HUDEP-2 (cell line): ENCODE results near the gene ITIH4.

Source experiments
- DNase-seq, 76 experiments: peaks; one replicate each; lab custom pipeline; 2025; ENCODE audit not compliant: unreplicated experiment in 76 of 76; lab: John Stamatoyannopoulos, UW

ITIH4 gene

DNA sequence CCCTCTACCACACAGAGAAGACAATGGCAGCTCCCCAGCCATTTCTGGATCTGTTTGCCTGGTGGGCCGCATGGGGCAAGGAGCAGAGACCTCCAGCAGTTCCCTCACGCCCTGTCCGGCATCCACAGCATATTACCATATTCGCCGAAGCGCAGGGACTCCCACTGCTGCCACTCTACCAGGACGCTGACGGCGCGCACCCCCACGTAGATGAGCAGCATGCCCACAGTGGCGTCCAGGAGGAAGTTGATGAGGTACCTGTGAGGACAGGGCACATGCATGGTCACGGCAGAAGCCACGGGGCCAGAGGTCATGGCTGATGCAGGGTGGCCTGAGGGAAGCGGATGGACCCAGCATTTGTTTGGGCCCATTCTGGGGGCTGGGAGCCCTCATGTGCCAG is 19.2 kb upstream of the ITIH4 start:
- DNase-seq, result no peak

GRCh38 chr3:52848617-52849016 is 18.1 kb upstream of the ITIH4 start:
- peak in 2 of 76 experiments; percentile 9 to 10 for DNase-seq

DNA sequence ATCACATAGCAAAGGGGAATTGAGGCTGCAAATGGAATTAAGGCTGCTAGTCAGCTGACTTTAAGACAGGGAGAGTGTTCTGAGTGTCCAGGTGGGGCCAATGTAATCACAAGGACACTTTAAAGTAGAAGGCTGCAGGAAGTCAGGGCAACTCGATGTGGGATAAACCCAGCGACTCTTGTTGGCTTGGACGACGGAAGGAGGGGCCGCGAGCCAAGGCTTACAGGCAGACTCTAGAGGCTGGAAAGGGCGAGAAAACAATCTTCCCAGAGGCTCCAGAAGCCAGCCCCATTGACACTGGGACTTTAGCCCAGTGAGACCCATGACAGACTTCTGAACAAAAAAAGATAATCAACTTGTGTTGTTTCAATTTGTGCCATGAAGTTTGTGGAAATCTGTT is 17.3 kb upstream of the ITIH4 start:
- no peak for DNase-seq

DNA sequence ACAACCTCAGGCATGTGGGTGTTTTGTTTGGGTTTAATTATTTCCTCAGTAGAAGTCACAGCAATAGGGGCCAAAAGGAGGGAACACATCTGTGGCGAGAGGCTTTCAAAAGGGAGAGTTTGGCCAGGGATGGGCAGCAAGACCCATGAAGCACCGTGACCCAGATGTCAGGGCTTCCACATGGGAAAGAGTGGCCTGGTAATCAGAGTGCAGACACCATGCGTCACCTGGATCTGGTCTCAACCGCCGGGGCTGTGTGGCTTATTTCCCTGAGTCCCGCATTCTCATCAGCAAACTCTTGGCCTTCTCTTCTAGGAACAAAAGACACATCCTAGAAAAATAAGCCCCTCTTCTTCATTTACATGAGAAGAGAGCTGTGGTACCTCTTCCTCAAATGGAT is 16.8 kb upstream of the ITIH4 start:
- no peak for DNase-seq

DNA sequence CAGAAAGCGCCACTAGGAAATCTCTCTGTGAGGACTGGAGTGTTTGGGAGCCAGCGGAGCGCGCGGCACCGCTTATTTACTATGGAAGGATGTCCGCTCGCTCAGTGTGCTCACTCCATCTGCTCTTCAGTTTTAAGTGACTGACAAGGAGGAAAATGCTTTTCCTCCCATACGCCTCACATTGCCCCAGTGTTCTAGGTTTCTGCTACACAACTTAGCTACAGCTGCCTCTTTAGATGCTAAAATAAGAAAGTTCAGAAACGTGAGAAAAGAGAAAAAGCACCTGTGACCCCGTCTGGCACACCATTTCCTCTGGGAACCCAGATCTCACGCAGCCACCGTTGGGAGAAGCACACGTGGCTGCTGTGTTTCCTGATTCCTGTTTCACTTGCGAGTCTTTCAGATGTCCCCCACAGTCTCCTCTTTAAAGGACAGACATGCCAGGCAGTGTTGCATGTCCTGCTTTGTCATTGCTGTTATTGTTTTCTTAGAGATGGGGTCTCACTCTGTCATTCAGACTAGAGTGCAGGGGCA is 16.0 kb upstream of the ITIH4 start:
- no peak for DNase-seq

DNA sequence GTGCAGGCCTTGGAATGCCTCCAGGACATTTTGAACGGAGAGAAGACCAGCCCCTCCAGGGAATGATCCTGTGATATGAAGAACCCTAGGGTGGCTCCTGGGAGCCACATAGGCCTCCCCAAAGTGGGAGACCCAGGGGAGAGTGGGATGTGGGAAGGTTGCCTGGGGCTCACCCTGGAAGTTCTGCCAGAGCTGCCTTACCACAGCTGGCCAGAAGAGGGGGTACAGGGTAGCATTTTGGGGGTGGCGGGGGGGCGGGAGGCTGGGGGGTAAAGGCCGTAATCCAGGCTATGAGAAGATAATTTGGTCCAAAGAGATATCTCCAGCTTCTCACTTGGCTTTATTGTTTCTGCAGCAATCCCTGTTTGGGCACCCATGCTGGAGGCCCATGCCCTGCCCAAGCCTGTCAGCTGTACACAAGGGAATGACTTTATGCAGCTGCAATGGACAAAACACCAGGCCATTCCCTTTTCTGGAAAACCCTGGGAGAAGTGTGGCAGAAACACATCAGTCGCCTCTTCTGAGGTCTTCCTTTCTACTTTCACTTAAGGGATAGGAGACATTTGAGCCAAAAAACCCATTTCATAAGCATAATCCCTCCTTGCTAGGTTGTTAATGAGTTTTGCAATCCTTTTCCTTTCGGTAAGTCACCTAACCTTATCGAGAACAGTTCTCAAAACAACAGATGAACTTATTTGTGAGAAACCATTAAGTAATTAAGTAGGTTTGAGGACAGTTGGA is 15.4 kb upstream of the ITIH4 start:
- DNase-seq, result peak in 7 of 76 experiments; percentile 3 to 18 (median 6)

DNA sequence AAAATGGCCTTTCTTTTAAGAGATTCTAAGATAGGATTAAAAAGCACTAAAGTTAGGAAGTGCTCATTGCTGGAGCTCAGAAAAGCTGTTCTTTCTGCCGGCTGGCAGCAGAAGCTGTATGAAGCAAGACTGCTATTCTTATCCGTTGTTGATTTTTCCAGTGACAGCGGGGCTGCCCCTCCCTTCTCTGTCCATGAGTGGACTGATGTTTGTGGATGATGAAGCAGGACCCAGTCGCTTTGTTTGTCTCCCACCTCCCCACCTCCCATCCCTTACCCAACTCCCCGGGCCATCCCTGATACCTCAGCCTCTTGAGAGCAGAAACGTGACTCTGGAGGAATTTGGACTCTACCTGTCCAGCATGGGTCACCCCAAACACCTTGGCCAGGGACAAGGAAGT is 14.7 kb upstream of the ITIH4 start:
- DNase-seq, result no peak

GRCh38 chr3:52844290-52844975 is 14.0 kb upstream of the ITIH4 start:
- no peak for DNase-seq

- DNase-seq, result no peak
Observed at GRCh38 chr3:52843881-52844280, 13.4 kb upstream of the ITIH4 start.

GRCh38 chr3:52843108-52843865 is 12.8 kb upstream of the ITIH4 start:
- no peak for DNase-seq

DNA sequence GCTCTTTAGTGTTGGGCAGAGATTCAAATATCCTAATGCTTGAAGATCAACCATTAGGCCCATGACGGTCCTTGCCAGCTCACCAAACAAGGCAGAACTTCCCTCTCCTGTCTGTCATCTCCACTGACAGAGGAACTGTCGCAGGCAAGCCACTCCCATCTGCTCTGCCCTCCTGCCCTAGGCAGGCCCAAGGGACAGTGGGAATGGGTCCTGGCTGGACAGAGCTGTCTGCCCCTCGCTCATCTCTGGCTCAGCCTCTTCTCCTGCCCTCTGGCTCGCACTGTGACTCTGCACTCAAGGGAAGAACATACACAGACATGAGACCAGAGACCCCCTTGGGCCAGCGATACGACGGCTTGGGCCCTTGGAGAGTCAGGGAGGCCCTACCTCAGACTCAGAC is 12.0 kb upstream of the ITIH4 start:
- no peak for DNase-seq

DNA sequence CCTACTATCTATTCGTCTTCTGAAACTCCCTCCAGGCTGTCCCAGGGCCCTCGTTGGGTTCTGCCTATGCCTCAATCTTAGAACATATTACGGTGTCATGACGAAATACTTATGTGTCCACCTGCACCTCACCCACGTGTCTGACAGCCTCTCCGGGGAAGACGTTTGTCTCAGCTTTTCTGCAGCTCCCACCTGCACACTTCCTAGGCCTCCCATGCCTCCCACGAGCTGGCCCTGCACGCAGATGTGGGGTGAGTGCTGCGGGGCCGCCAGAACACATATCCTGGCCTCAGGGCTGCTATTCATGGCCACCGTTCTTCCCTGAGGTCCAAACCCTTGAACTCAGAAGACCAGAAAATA is 11.5 kb upstream of the ITIH4 start:
- no peak for DNase-seq

DNA sequence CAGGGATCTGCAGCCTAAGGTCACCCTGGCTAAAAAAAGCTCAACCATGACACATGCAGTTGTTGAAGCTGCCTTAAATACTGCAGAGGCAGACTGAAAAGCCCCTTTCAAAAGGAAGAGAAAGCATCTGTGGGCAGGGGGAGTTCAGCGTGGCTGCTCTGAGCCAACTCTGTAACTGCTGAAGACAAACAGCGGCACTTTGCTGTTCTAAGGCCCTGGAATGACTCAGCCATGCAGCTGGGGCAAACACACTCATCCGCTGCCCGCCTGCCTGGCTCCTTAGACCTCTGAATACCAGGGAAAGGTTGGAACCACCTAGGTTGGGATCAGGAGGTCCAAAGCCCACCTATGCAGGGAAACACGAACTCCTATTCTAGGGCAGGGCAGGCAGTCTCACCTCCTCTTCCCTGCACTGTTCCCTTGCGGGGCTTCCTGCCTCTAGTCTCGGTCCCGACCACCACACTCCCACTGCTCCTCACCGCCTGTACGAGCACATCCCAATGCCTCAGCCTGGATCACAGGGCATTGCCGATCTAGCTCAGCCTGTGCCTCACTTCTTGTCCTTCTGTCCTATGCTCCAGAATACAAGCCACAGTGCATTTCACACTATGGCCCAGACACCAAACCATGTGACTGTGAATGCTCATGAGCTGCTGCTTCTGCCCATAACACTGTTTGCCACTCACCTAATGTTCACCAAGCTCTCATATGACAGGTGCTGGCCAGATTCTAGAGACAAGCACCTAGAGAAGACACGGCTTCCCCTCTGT is 10.9 kb upstream of the ITIH4 start:
- no peak for DNase-seq

- DNase-seq, result no peak
Observed at GRCh38 chr3:52839892-52840545, 9.5 kb upstream of the ITIH4 start.

GRCh38 chr3:52839268-52839575 is 8.8 kb upstream of the ITIH4 start:
- DNase-seq, result no peak

DNA sequence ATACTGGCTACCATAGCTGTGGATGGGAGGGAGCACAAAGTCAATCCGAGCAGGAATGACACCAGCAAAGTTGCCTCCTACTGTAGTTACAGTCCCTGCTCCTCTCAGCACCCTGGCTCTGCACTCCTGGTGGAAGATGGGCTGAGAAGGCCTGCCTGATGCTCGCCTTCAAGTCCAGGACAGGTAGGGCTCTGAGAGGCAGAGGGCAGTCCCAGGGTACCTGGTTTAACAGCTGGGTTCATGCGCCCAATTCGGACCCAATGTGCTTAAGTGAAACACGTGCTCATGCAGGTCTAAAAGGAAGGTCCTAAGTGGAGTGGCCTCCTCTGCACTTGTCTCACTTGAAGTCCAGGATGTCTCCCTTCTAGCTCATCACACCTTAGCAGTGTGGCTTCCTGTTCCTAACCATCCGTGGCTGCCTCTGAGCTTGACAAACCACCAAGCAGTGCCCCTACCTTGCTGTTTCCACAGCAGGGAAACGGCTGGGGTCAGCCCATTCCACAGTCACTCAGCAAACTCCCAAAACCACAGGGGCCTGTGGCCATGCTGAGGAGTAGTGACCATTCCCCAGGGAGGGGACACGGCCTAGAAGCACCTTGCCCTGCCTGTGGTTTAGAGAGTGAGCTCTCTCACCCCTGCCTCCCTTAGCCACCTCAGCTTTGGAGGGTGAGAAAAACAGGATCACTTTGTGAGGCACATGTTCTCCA is 8.2 kb upstream of the ITIH4 start:
- no peak for DNase-seq

- no peak for DNase-seq
Observed at GRCh38 chr3:52836986-52837385, 6.5 kb upstream of the ITIH4 start.

DNA sequence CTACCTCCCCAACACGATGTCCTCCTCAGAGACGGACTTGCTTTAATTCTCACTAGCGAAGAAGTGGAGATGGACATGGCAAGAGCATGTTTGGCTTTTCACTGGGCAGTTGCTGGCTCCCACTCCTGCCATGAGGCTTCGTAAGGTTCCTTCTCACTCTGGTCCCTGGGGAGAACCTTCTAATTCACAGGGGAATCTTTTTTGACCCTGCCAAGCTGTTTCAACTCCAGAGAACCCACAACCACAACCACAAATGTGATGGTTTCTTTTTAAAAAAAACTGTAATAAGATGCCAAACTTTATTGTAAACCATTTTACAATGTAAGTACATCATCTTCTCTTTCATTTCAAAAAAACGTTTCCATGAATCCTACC is 6.0 kb upstream of the ITIH4 start:
- no peak for DNase-seq

- no peak for DNase-seq
Observed at GRCh38 chr3:52835766-52836470, 5.4 kb upstream of the ITIH4 start.
